Measurements from ENCODE around the gene GAS7.

Gene GAS7

DNA sequence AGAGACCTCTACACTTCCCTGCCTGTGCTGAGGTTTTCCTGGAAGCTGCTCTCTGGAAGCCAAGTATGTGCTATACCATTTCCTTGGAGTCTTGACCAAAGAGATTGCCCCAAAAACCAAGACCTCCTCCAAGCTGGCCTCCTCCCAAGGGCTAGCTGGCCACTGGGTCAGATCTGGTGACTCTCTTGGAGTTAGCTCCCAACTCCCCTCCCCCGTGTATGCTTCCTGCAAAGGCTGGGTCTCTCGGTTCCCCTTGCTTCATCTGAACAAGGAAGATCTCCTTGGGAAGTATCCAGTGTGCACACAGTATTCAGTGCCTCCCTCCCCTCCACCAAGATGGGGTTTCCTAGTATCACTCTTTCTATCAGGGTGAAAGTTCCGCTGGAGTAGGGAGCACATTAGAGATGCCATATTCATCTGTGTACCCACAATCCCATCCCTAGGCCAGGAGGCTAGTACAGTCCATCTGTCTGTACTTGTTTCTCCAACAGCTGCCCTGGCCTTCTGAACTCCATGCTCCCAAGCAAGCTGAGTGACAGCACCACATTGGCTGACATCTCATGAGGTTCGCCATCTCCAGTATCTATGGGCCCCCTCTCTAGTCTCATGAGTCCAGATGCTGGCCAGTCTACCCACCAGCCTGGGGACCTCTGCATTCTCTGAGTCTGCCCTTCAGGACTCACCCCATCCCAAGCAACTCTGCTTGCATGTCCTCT is 3.2 kb downstream of the GAS7 start:
- DNase-seq (ENCODE audit: low read depth), result no peak
- no peak overlapping the region for H3K4me3 ChIP-seq (ENCODE audit: low read length)
- TF ChIP-seq CTCF (conservative IDR thresholded peaks at IDR 0.05; ENCODE audit: low read length), result no peak

GRCh38 chr17:10193632-10194031 is 4.8 kb downstream of the GAS7 start:
- no peak for TF ChIP-seq CTCF (conservative IDR thresholded peaks at IDR 0.05; ENCODE audit: low read length)
- H3K4me3 ChIP-seq (ENCODE audit: low read length), result no peak overlapping the region
- DNase-seq (ENCODE audit: low read depth), result no peak

- no peak for TF ChIP-seq CTCF (conservative IDR thresholded peaks at IDR 0.05; ENCODE audit: low read length)
- no peak overlapping the region for H3K4me3 ChIP-seq (ENCODE audit: low read length)
- peak; percentile 95 for DNase-seq (ENCODE audit: low read depth)
Measured at GRCh38 chr17:10192972-10193371, 5.4 kb downstream of the GAS7 start.

DNA sequence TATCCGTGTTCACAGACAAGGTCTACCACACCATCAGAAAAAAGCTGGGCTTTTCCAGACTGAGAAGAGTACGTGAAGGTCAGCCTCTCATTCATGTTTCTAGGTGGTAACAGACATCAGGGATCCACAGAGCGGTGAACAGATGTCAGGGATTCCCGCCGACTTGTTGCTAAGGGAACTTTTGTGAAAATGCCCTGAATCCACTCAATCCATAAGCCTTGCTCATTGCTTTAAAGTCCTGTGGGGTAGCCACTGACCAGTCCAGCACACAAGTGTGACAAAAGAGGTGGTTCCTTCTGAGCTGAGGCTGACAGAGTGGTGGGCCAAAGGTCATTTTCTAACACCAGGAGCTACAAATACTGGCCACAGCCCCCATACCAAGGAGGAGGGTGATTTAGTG is 5.9 kb downstream of the GAS7 start:
- TF ChIP-seq CTCF (conservative IDR thresholded peaks at IDR 0.05; ENCODE audit: low read length), result no peak
- H3K4me3 ChIP-seq (ENCODE audit: low read length), result no peak overlapping the region
- peak; percentile 30 for DNase-seq (ENCODE audit: low read depth)

DNA sequence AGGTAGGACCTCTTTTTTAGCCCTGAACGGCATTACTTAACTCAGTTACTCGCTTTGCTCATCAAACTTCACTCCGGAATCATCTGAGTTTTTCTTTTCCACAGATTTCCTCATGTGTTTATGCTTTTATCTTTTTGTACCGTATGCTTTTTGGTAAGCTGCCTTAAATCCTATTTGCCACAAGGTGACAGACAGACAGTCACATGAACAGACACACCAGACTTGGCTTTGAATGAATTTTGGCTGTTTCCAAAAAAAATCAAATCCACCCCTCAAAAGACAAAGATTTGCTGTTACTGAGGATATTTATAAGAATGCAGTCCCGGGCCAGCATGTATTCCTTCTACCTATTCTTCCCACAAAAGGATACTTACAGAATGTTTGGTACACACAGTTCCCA is 10.9 kb downstream of the GAS7 start:
- no peak overlapping the region for H3K4me3 ChIP-seq (ENCODE audit: low read length)
- TF ChIP-seq CTCF (conservative IDR thresholded peaks at IDR 0.05; ENCODE audit: low read length), result no peak
- DNase-seq (ENCODE audit: low read depth), result no peak

- DNase-seq (ENCODE audit: low read depth), result peak; percentile 49
- TF ChIP-seq CTCF (conservative IDR thresholded peaks at IDR 0.05; ENCODE audit: low read length), result no peak
Measured at GRCh38 chr17:10186771-10187410, 11.5 kb downstream of the GAS7 start.

More at GRCh38 chr17:10186771-10187410, 11.5 kb downstream of the GAS7 start:
- H3K4me3 ChIP-seq (ENCODE audit: low read length), result no peak overlapping the region

All from AG10803 (cell line).